Adipocyte (in vitro differentiated cells): ENCODE data around the gene GPATCH2.

Source experiments
- DNase-seq: peaks from one replicate; pipeline ENCODE4 v3.0.0-alpha.2; 2015; ENCODE audit warnings: low read depth
- H3K27me3 ChIP-seq: replicated peaks from 2 replicates; pipeline ENCODE4 v1.7.0; 2013; ENCODE audit warnings: mild to moderate bottlenecking, low read length, moderate library complexity; ENCODE audit not compliant: control insufficient read depth, insufficient read depth
- H3K36me3 ChIP-seq: 2 replicates; pipeline ENCODE4 v1.7.0; 2013; ENCODE audit warnings: low read length, mild to moderate bottlenecking, moderate library complexity; ENCODE audit not compliant: control insufficient read depth, insufficient read depth, severe bottlenecking
- H3K4me1 ChIP-seq: 2 replicates; pipeline ENCODE4 v1.7.0; 2013; ENCODE audit warnings: mild to moderate bottlenecking, low read length, moderate library complexity; ENCODE audit not compliant: control insufficient read depth, insufficient read depth
- H3K4me3 ChIP-seq: 2 replicates; pipeline ENCODE4 v1.7.0; 2013; ENCODE audit warnings: mild to moderate bottlenecking, low read length, moderate library complexity
- H3K9ac ChIP-seq: 2 replicates; pipeline ENCODE4 v1.7.0; 2013; ENCODE audit warnings: mild to moderate bottlenecking, low read length, moderate library complexity
- H3K9me3 ChIP-seq: 2 replicates; pipeline ENCODE4 v1.7.0; 2013; ENCODE audit warnings: mild to moderate bottlenecking, low read length, moderate library complexity; ENCODE audit not compliant: control insufficient read depth

Gene GPATCH2

DNA sequence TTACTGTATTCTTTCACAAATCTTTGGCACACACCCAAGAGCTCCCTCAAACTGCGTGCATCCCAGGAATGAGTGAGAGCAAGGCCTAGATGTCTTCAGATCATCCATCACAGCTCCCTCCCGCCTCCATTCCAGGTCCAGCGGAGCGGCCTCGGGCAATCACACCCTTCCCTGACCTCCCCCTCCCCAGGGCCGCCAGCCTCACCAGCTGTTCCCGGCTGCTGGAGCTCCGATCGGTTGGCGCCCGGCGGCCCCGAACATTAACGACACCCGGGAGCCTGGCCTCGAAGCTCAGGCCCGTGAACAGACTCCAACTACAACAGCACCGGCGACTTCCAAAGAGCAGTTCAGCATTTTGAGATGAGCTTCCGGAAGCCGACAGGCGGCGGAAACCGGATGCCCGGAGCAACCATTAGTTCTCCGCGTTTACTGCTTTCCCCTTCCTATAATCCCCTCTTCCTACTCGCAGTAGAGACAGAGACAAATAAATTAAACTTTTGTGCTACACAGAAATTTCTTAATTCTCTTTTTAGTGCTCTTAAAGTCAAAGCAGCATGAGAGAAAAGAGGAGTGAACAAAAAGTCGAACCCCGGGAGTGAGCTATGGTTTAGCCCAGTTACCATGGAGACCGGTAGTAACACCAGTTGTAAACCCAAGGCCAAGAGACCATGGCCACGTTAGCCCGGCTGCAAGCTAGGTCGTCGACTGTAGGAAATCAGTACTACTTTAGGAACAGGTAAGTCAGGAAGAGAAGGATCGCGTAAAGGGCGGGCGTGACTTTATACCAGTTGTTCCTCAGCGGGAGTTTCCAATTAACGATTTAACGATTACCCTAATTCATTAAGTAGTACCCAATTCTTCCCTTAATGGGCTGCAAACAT is at the start of gene GPATCH2, which contains the start of gene SPATA17:
GPATCH2 (minus strand) TSS at position 380 of the 881 bp plus-strand sequence; CDS start at position 261, 119 bp downstream.
SPATA17 (plus strand) TSS at position 634 of the 881 bp plus-strand sequence; CDS start at position 669, 35 bp downstream.
- H3K9ac ChIP-seq = peak within 1 kb of the TSS; percentile 91
- H3K4me1 ChIP-seq = peaks cover 15% of the 10 kb centered on the region
- peak within 1 kb of the TSS; percentile 88 for H3K4me3 ChIP-seq
- no peaks in the 10 kb centered on the region for H3K36me3 ChIP-seq
- peak; percentile 95 for DNase-seq
- H3K9me3 ChIP-seq = no peaks in the 10 kb centered on the region
- H3K27me3 ChIP-seq = no peaks in the 10 kb centered on the region

GRCh38 chr1:217674028-217674729 is 43.3 kb upstream of the GPATCH2 start:
- H3K4me1 ChIP-seq = no peaks in the 10 kb centered on the region
- no peaks in the 10 kb centered on the region for H3K27me3 ChIP-seq
- no peaks in the 10 kb centered on the region for H3K9me3 ChIP-seq
- no peak overlapping the region for H3K4me3 ChIP-seq
- no peak for DNase-seq
- H3K9ac ChIP-seq = no peak overlapping the region
- H3K36me3 ChIP-seq = no peaks in the 10 kb centered on the region

GRCh38 chr1:217673387-217673786 is 42.5 kb upstream of the GPATCH2 start:
- H3K4me3 ChIP-seq = no peak overlapping the region

DNA sequence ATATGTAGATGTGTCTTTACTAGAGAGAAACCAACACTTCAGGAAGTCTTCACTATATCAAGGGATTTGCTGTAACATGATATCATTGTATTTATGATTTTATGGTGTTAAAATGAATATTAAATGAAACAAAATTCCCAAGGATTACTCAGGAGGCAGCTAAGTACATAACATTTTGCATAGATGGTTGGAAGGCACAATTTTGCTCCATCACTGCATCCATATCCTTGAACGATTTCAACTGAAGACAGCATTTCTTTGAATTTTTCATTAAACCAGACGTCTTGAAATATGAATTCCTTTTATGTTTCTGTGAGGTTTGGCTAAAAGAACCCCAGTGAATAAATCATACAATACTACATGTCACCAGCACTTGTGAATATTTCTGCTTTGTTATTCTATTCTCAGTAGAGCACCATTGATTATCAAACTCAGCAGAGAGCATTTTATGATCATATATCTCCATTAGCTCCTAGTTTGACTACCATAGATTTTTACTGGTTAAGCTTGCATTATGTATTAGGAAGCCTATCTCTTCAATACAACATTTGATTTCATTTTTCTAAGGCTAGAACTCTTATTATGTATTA is 37.6 kb upstream of the GPATCH2 start:
- Histone ChIP-seq H3K9ac (no peak overlapping the region), H3K4me3 (no peak overlapping the region), H3K36me3 (no peaks in the 10 kb centered on the region), H3K4me1 (no peaks in the 10 kb centered on the region), H3K9me3 (no peaks in the 10 kb centered on the region), H3K27me3 (no peaks in the 10 kb centered on the region)
- DNase-seq = no peak

More at GRCh38 chr1:217673387-217673786, 42.5 kb upstream of the GPATCH2 start:
- DNase-seq = no peak
- Histone ChIP-seq H3K27me3 (no peaks in the 10 kb centered on the region), H3K9ac (no peak overlapping the region), H3K4me1 (no peaks in the 10 kb centered on the region), H3K9me3 (no peaks in the 10 kb centered on the region), H3K36me3 (no peaks in the 10 kb centered on the region)

GRCh38 chr1:217661407-217661806 is 30.5 kb upstream of the GPATCH2 start:
- Histone ChIP-seq H3K9me3 (no peaks in the 10 kb centered on the region), H3K36me3 (no peaks in the 10 kb centered on the region), H3K4me1 (peaks cover 18% of the 10 kb centered on the region), H3K4me3 (no peak overlapping the region), H3K9ac (peak overlapping the region; percentile 8), H3K27me3 (no peaks in the 10 kb centered on the region)
- no peak for DNase-seq

- DNase-seq = peak; percentile 57
- Histone ChIP-seq H3K9ac (no peak overlapping the region), H3K9me3 (no peaks in the 10 kb centered on the region), H3K4me3 (no peak overlapping the region), H3K36me3 (no peaks in the 10 kb centered on the region), H3K27me3 (no peaks in the 10 kb centered on the region), H3K4me1 (peaks cover 18% of the 10 kb centered on the region)
These were observed 29.6 kb upstream of the GPATCH2 start for GRCh38 chr1:217660353-217661062.

DNA sequence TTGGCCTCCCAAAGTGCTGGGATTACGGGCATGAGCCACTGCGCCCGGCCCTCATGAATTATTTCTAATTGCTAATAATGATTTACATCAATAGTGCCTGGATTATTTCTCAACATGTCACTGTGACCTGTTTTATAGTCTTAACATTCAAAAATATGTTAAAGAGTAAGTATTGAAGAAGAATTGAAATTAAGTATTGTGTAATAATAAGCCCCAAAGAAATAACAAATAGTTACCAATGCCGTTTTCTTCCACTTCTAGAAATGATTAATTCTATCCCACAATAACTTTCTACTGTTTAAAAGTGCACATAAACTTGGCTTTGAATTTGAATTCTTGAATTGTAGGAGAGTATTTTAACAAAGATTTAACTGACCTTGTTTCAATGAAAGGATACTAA is 19.8 kb upstream of the GPATCH2 start:
- H3K27me3 ChIP-seq = no peaks in the 10 kb centered on the region
- no peak for DNase-seq

GRCh38 chr1:217647791-217648190 is 16.9 kb upstream of the GPATCH2 start:
- Histone ChIP-seq H3K9ac (no peak overlapping the region), H3K4me3 (no peak overlapping the region), H3K9me3 (no peaks in the 10 kb centered on the region), H3K27me3 (no peaks in the 10 kb centered on the region), H3K36me3 (no peaks in the 10 kb centered on the region), H3K4me1 (no peaks in the 10 kb centered on the region)
- no peak for DNase-seq

More for the DNA sequence above, 19.8 kb upstream of the GPATCH2 start:
- Histone ChIP-seq H3K4me3 (no peak overlapping the region), H3K9me3 (no peaks in the 10 kb centered on the region), H3K9ac (no peak overlapping the region), H3K36me3 (no peaks in the 10 kb centered on the region), H3K4me1 (no peaks in the 10 kb centered on the region)

GRCh38 chr1:217642455-217642854 is 11.6 kb upstream of the GPATCH2 start:
- H3K36me3 ChIP-seq = no peaks in the 10 kb centered on the region
- H3K9me3 ChIP-seq = peaks cover 9% of the 10 kb centered on the region
- H3K4me1 ChIP-seq = no peaks in the 10 kb centered on the region
- H3K9ac ChIP-seq = no peak overlapping the region
- H3K4me3 ChIP-seq = no peak overlapping the region
- DNase-seq = no peak
- H3K27me3 ChIP-seq = no peaks in the 10 kb centered on the region

GRCh38 chr1:217627431-217627830 is 3.5 kb downstream of the GPATCH2 start:
- H3K4me1 ChIP-seq = peaks cover 15% of the 10 kb centered on the region
- H3K4me3 ChIP-seq = no peak overlapping the region
- no peak overlapping the region for H3K9ac ChIP-seq
- no peaks in the 10 kb centered on the region for H3K27me3 ChIP-seq
- no peak for DNase-seq
- no peaks in the 10 kb centered on the region for H3K36me3 ChIP-seq
- no peaks in the 10 kb centered on the region for H3K9me3 ChIP-seq
